Loucy (cell line): ENCODE results near the gene SKAP2.

Experiments used
- H2AFZ ChIP-seq: fragments of 200-600 bp; sonication (generic); 2 replicates; pipeline ENCODE4 v1.6.0; 2016; ENCODE audit warnings: antibody characterized with exemption, mild to moderate bottlenecking, low read length, moderate library complexity
- H3F3A ChIP-seq: fragments of 200-600 bp; 2 replicates; pipeline ENCODE4 v1.6.0; 2016; ENCODE audit warnings: antibody characterized with exemption, low read depth, mild to moderate bottlenecking
- H3K27me3 ChIP-seq: fragments of 200-600 bp; sonication (generic); 2 replicates; pipeline ENCODE4 v1.6.1; 2014; ENCODE audit warnings: low read length, mild to moderate bottlenecking; ENCODE audit not compliant: insufficient read depth, poor library complexity, severe bottlenecking
- H3K36me3 ChIP-seq: fragments of 200-600 bp; sonication (generic); 2 replicates; pipeline ENCODE4 v1.6.1; 2016; ENCODE audit warnings: low read length; ENCODE audit not compliant: insufficient read depth
- H3K4me1 ChIP-seq: fragments of 200-600 bp; sonication (generic); 2 replicates; pipeline ENCODE4 v1.5.1; 2014; ENCODE audit warnings: low read length, mild to moderate bottlenecking; ENCODE audit not compliant: insufficient read depth, poor library complexity, severe bottlenecking
- H3K4me2 ChIP-seq: fragments of 200-600 bp; sonication (generic); 2 replicates; pipeline ENCODE4 v1.6.0; 2014; ENCODE audit warnings: antibody characterized with exemption, low read length, low read depth, mild to moderate bottlenecking; ENCODE audit not compliant: poor library complexity, severe bottlenecking
- H3K4me3 ChIP-seq: fragments of 200-600 bp; sonication (generic); 2 replicates; pipeline ENCODE4 v1.5.1; 2014; ENCODE audit warnings: low read length, mild to moderate bottlenecking, mixed read lengths; ENCODE audit not compliant: poor library complexity, severe bottlenecking
- H3K79me2 ChIP-seq: fragments of 200-600 bp; sonication (generic); 2 replicates; pipeline ENCODE4 v1.6.1; 2014; ENCODE audit warnings: low read length; ENCODE audit not compliant: insufficient read depth
- H3K9ac ChIP-seq: fragments of 200-600 bp; sonication (generic); 2 replicates; pipeline ENCODE4 v1.6.0; 2014; ENCODE audit warnings: mild to moderate bottlenecking, low read depth, low read length, moderate library complexity; ENCODE audit not compliant: poor library complexity, severe bottlenecking
- H3K9me2 ChIP-seq: fragments of 200-600 bp; sonication (generic); replicated peaks from 2 replicates; pipeline ENCODE4 v1.6.1; 2016; ENCODE audit warnings: low read depth, low read length, mixed read lengths
- H3K9me3 ChIP-seq: fragments of 200-600 bp; sonication (generic); 2 replicates; pipeline ENCODE4 v1.6.1; 2014; ENCODE audit warnings: mild to moderate bottlenecking, antibody characterized with exemption, low read length, low read depth; ENCODE audit not compliant: insufficient read depth
- H4K20me1 ChIP-seq: fragments of 200-600 bp; sonication (generic); 2 replicates; pipeline ENCODE4 v1.6.0; 2014; ENCODE audit warnings: antibody characterized with exemption, low read length, mild to moderate bottlenecking; ENCODE audit not compliant: insufficient read depth, poor library complexity, severe bottlenecking
- EZH2phosphoT487 ChIP-seq: fragments of 200-600 bp; IDR thresholded peaks from 2 replicates; pipeline ENCODE4 v1.6.1; 2018; ENCODE audit warnings: antibody characterized with exemption, mild to moderate bottlenecking, moderate library complexity, borderline replicate concordance
- TF ChIP-seq, protein P1 (sequence below): fragments of 200-600 bp; sonication (generic); conservative IDR thresholded peaks from 2 replicates; pipeline ENCODE4 v1.5.1; 2014; ENCODE audit warnings: mild to moderate bottlenecking, antibody characterized with exemption, low read length

The SKAP2 gene

DNA sequence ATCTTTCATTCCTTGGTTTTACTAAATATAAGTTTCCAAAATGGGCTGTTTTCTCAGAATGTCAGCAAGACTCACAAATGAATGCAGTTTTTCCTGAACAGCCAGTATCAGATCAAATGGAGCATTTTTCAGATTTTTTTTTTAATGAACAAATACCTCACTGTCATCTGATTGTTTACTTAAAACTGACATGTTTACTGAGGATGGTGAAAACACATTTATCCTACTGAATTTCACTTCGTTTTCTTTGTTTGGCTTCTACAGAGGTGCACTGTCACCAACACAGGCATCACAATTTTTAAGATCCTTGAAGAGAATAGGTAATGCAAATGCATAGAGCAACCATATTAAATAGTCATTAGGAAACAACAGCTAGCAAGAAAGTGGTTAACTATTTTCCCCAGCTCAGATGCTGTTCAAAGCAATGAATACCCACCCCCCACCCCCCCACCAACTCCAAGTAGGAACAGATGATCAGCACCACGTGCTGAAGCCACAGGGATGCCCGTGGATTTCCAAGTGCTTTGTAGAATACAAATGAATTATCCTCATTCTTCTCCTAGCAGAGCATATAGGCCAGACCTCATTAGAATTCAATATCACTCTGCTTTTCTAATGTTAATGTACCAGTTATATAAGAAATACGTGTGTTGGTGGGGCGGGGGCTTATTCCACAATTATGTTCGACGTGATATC, 205.9 kb downstream of the SKAP2 start:
- Histone ChIP-seq H3K4me3 (no peak overlapping the region), H3K9ac (no peak overlapping the region), H3K9me2 (no peaks in the 10 kb centered on the region), H3K36me3 (no peaks in the 10 kb centered on the region), H3K4me2 (no peak overlapping the region), H3F3A (no peaks in the 10 kb centered on the region), H3K9me3 (no peaks in the 10 kb centered on the region), H2AFZ (no peak overlapping the region), H3K27me3 (no peaks in the 10 kb centered on the region), H4K20me1 (no peaks in the 10 kb centered on the region), H3K4me1 (peaks cover 7% of the 10 kb centered on the region), H3K79me2 (no peaks in the 10 kb centered on the region)
- no peak for TF ChIP-seq EZH2phosphoT487
- TF ChIP-seq, protein P1, sequence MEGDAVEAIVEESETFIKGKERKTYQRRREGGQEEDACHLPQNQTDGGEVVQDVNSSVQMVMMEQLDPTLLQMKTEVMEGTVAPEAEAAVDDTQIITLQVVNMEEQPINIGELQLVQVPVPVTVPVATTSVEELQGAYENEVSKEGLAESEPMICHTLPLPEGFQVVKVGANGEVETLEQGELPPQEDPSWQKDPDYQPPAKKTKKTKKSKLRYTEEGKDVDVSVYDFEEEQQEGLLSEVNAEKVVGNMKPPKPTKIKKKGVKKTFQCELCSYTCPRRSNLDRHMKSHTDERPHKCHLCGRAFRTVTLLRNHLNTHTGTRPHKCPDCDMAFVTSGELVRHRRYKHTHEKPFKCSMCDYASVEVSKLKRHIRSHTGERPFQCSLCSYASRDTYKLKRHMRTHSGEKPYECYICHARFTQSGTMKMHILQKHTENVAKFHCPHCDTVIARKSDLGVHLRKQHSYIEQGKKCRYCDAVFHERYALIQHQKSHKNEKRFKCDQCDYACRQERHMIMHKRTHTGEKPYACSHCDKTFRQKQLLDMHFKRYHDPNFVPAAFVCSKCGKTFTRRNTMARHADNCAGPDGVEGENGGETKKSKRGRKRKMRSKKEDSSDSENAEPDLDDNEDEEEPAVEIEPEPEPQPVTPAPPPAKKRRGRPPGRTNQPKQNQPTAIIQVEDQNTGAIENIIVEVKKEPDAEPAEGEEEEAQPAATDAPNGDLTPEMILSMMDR = no peak

DNA sequence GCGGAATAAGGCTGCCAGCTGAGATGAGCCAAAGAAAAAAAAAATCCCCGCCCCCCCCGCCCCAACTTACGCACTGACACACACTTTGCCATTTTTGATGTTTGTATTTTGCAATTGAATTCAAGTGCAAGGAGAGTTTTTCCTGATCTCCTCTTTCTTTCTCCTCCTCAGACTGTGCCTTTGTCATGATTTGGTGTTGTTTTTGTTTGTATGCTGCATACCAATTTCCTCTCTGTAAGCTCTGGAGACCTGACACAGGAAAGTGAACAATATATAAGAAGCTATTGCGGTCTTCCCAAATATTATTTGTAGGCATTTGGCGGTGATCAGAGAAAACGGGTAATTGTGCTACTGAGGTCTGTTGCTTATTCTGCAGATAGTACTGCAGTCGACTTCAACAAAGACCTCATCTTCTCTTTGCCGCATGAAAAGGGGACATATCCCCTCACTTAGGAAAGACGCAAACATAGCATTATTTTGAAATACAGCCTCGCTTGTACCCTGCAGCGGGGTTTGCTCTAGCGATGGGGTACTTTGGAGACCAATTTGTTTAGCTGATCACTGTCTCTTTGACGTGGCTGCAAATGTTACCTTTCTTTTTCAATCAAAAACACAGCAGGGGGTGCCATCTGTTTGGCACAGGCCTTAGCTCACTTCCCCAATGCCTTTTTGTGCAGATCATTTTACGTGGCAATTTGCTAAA, 206.6 kb downstream of the SKAP2 start:
- H3K4me1 ChIP-seq = peaks cover 14% of the 10 kb centered on the region
- no peaks in the 10 kb centered on the region for H3K27me3 ChIP-seq
- H3K4me2 ChIP-seq = no peak overlapping the region
- H3K36me3 ChIP-seq = no peaks in the 10 kb centered on the region
- H3K9ac ChIP-seq = no peak overlapping the region
- TF ChIP-seq, protein P1 = no peak
- no peak for TF ChIP-seq EZH2phosphoT487
- no peaks in the 10 kb centered on the region for H3K79me2 ChIP-seq
- no peaks in the 10 kb centered on the region for H3K9me3 ChIP-seq
- no peak overlapping the region for H3K4me3 ChIP-seq
- no peaks in the 10 kb centered on the region for H3F3A ChIP-seq
- H2AFZ ChIP-seq = no peak overlapping the region
- no peaks in the 10 kb centered on the region for H4K20me1 ChIP-seq
- no peaks in the 10 kb centered on the region for H3K9me2 ChIP-seq

DNA sequence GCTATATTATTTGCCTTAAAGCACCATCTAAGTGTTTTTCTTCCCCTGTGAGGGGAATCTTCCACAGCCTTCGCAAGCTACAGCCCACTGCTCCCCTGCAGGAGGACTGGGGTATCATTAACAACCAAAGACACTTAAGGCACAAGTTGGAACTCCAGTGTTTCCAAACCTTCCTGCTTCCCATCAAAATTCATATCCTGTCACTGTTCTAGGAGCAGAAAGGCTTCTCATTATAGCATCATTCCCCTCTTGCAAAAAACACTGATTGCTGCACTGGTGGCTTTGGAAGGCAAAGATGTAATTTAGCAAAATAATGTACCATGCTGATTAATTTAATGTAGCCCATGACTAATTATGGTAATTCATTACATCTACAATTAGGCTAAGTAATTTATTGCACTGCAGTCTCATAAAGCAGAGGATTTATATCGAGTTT, 207.2 kb downstream of the SKAP2 start:
- TF ChIP-seq EZH2phosphoT487 = no peak
- TF ChIP-seq, protein P1 = peak; percentile 26; the same call in 1 of the 2 replicates
- Histone ChIP-seq H2AFZ (no peak overlapping the region), H3K27me3 (no peaks in the 10 kb centered on the region), H3K4me1 (peaks cover 16% of the 10 kb centered on the region), H3K9ac (no peak overlapping the region), H3K9me3 (no peaks in the 10 kb centered on the region), H3F3A (no peaks in the 10 kb centered on the region), H3K36me3 (no peaks in the 10 kb centered on the region), H3K9me2 (no peaks in the 10 kb centered on the region), H3K79me2 (no peaks in the 10 kb centered on the region), H3K4me3 (no peak overlapping the region), H4K20me1 (no peaks in the 10 kb centered on the region), H3K4me2 (no peak overlapping the region)
